Measurements from ENCODE around the gene PPARD. TPM values are rescaled to one million over a fixed set of nuclear protein-coding genes. Genes with fewer than 3 reads are reported as not detected.
"Not testable (repeated sequence)": the region's sequence is repeated elsewhere in the genome, so short reads cannot be mapped to it uniquely, and the experiment has no call there.

Gene PPARD
- total RNA-seq, 1 donor from 2014 or later, result 12.6 TPM

DNA sequence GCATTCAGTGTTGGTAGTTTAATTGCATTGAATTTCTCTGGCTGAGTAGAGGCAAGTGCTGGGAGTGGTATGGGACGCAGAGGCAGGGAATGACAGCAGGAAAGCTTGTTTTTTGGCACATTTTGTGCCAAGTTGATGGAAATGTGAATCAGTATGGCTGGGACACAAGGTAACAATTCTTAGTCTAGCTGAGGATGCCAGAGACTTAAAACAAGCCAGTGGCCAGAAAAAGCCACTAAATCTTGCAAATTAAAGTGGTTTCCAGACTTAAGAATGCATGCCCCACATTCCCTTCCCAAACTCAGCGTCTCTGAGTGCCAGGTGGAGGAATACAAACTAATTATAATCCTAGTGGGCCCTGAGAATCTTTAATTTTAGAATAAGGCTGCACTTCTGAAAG lies 35.9 kb downstream of the PPARD start:
- no peak for DNase-seq (ENCODE audit: extremely low read depth, low read depth, low spot score)

DNA sequence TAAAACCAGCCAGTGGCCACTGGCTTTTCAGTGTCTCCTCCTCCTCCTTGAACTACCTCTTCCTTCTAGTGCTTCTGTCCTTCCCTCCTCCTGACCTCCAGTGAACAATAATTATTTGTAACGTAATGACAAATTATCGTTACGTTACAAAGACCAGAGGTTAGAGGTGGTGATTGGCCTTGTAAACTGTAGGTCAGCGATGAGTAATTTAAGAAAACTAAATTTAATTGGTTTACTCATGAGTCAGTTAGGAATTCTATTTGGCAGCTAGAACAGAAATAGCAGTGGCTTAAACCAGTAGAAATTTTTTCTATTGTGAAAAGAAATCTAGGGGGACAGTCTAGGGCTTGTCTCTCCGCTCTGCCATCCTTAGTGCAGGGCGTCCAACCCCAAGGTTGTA lies 38.8 kb downstream of the PPARD start:
- no peak for DNase-seq (ENCODE audit: extremely low read depth, low read depth, low spot score)

DNA sequence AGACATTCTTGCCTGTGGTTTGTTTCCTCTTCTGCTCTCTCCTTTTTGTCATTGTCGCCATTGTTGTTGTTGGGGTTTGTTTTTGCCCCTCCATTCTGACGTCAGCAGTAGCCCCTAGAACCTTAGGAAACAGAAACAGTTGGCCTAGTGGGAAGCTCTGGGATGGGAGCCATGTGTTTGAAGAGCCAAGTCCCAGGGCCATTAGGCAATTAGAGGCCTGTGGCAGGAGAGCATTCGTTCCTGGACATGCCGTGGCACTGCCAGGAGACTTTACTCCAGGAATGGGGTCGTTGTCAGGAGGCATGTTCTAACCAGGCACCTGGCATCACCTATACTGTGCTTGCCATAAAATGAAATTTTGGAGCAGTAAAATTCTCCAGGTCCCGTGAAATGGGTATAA lies 39.7 kb downstream of the PPARD start:
- no peak for DNase-seq (ENCODE audit: extremely low read depth, low read depth, low spot score)

DNA sequence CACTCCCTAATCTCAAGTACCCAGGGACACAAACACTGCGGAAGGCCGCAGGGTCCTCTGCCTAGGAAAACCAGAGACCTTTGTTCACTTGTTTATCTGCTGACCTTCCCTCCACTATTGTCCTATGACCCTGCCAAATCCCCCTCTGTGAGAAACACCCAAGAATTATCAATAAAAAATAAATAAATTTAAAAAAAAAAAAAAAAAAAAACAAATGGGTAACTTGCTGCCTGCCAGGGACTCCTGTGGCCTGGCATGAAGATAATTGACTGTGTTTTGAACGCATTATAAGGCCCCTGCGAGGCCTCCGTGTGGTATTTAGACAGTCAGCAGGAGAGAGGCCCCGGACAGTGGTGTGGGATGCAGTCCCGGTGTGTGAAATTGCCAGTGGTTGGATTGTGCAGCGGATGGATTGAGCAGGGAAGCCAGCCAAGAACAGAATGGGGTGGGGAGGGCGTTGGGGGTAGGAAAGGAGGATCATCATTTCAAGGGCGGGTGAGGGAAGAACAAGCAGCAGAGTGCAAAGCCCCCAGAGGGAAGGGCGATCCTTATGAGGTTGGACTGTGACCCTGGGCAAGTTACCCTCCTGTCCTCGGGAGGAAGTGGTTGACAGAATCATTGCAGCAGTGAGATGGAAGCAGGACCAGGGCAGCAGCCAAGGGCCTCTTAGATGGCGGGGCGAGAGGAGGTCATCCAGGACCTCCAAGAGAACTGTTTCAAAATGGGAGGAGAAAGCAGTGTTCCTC lies 43.3 kb downstream of the PPARD start:
- DNase-seq (ENCODE audit: extremely low read depth, low read depth, low spot score), result no peak

DNA sequence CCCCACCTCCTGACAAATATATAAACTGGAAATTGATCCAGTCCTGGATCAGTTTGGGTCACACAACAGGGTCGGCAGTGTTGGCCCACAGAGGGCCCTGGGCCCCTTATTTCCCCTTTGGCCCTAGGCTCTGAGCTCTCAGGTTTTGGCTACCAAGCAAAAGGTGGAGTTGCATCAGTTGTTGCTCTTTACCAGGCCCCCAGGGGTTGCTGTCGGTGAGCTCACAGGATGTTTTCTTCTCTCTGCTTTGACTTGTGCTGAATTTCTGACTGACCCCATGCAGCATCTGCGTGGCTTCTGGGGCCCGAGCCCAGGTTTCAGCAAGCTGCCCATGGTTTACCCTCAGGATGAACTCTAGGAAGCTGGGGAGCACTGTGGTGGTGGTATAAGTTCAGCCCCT lies 44.6 kb downstream of the PPARD start:
- no peak for DNase-seq (ENCODE audit: extremely low read depth, low read depth, low spot score)

DNA sequence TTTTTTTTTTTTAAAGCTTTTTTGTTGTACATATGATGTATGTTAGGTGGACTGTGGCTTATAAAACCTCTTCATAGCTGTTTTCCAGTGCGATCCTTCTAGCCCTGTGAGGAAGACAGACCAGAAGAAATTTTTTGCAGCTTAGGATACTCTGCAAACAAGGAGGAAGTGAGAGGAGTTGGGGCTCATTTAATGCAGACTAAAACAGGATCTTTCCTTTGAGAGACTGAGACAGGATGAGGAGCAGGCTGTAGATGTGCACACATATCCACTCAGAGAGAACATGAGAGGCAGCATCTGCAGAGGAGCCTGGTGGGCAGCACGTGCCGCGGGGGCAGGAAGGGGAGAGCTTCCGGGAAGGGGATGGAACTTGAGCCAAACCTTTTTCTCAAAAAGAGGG lies 45.7 kb downstream of the PPARD start:
- DNase-seq (ENCODE audit: extremely low read depth, low read depth, low spot score), result no peak

DNA sequence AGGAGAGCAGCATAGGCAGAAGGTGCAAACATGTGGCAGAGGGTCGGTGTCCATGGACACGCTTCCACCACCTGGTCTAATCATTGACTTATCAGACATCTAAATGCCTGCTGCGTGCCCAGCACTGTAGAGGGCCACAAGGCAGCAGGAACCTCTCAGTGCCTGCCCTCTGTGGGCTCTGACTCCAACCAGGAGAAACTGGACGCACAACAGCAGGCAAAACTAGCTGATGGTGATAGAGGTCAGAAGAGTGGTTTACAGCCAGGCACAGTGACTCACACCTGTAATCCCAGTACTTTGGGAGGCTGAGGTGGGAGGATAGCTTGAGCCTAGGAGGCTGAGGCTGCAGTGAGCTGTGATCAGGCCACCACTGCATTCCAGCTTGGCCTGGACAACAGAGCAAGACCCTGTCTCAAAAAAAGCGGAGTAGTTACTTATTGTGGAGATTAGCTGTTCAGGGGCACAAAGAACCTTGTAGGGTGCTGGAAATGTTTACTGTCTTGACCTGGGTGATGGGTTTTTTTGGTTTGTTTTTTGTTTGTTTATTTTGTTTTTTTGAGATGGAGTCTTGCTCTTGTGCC lies 46.5 kb downstream of the PPARD start:
- DNase-seq (ENCODE audit: extremely low read depth, low read depth, low spot score), result no peak

DNA sequence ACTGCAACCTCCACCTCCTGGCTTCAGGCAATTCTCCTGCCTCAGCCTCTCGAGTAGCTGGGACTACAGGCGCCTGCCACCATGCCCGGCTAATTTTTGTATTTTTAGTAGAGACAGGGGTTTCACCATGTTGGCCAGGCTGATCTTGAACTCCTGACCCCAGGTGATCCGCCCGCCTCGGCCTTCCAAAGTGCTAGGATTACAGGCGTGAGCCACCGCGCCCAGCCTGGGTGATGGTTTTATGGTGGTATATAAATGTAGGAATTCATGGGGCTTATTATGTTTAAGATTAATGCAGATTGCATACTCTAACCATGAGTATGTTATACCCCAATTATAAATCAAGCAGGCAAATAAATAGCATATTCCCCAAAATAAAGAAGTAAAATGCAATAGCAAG lies 47.0 kb downstream of the PPARD start:
- DNase-seq (ENCODE audit: extremely low read depth, low read depth, low spot score), result not testable (repeated sequence)

DNA sequence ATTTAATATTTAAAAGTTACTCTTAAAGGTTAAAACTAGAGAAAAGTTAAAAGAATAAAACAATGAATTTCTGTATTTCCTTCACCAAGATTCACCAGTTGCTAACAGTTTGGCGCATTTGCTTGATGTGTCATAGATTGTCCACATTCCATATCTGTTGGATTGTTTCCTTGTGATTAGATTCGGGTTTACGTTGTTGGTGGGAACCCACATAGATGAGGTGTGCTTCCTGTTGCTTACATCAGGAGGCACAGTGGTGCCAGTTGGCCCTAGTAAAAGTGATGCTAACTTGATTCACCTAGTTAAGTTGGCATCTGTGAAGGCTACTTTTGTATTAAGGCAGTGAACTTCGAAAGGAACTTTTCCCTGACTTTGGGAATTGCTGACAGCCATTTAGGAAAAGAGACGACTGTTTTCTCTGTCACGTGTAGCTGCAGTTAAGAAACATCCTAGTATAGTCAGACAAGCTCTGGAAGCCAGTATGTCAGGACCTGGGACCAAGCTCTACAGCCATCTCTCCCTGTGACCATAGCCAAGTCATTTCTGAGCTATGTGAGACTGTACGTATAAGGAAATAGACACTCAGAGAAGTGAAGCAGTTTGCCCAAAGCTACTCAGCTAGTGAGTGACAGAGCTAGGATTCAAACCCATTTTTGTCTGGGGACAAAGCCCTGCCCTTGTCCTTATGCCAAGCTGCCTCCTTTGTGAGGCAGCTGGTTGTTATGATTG lies 49.0 kb downstream of the PPARD start:
- peak; percentile 87 for DNase-seq (ENCODE audit: extremely low read depth, low read depth, low spot score)

DNA sequence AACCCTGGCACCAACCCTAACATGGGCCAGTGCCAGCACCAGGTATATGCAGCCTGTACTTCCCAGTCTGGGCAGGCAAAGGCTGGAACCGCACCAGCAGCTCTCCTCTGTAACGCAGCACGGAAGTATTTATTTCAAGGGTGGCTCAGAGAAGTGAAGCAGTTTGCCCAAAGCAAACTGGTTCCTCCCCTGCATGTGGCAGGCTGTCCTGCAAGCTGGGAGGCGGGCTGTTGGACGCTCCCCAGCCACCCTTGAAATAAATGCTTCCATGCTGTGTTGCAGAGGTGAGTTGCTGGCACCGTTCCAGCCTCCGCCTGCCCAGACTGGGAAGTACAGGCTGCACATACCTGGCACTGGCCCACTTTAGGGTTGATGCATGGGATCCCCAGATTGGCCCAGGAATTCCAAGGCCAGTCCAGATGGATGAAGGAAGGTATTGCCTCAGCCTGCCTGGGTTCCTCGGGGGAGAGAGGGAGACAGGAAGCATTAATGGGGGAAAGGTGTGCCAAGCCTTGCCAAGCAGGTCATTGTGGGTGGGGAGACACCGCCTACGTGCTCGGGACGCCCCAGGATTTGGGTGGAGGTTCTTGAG lies 49.8 kb downstream of the PPARD start:
- no peak for DNase-seq (ENCODE audit: extremely low read depth, low read depth, low spot score)

DNA sequence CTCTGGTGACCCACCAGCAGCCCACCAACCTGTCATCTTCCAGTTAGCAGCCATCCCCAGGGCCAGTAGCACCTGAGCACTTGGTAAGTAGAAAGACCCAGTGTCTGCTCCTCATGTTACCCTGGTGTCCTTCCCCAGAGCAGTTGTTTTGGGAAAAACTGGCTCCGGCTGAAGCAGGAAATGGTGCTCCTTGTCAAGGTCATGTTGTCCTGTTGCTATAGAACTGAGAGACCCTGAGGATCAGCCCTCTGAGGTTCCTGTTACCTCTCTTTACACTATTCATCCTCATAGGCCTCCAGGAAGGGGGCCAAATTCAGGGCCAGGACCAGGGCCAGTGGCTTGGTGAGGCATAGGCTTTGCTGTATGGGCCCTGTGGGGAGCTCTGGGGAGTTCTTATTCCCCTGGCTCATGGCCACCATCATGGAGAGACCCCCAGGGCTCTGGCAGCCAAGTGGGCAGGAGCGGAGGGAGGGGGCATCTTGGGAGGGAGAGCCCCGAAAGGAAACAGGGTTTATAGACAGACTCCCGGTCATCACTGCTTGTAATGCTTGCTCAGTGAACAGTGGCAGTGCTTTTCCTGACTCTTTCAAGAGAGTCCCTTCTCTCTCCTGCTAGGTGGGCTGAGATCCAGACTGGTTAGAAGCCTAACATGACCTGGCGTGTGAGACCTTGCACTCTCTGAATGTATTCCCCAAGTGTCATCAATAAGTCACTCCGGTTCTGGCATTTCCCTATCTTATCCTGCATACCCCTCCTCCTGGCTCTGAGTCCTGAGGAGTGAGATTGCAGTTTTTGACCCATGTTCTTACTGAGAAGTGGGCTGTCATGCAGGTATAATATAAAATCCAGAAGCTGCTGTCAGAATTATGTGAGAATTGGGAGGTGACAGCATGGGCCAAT lies 50.7 kb downstream of the PPARD start:
- no peak for DNase-seq (ENCODE audit: extremely low read depth, low read depth, low spot score)

DNA sequence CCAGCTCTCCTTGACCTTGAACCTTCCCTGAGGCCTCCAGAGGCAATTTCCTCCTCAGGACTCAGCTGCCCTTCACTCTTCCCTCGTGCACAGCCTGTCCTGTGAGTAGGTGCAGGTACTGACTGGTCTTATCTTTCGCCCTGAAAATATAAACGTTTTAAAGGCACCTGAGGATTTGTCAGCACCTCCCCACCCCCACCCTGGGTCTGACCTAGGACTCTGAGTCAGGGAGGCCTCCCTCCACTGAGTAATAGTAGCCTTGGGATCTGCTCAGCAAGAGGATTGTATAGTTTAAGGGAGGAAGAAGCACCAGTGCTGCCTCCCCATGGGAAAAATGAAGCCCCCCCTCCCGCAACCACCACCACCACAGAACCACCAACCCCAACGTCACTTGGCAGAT lies 54.6 kb downstream of the PPARD start:
- no peak for DNase-seq (ENCODE audit: extremely low read depth, low read depth, low spot score)

DNA sequence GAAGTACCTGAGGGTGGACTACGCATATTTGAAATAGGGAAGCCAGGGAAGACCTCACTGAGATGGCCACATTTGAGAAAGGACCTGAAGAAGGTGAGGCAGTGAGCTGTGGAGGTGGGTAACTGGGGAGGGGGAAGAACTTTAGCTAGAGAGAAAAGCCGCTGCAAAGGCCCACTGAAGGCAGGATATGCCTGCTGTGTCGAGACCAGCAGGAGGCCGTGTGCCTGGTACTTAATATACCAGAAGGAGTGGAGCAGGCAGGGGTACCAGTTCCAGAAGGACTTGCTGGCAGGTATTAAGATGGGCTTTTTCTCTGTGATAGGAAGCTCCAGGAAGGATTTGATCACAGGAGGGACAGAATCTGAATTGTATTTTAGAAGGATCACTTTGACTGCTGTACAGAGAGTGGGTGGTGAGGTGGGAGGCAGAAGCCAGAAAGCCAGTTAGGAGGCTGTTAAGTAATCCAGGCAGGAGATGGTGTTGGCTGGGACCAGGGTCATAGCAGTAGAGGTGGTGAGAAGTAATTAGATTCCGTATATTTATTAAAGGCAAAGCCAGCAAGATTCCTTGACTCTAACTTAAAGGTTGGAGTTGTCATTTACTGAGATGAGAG lies 55.6 kb downstream of the PPARD start:
- DNase-seq (ENCODE audit: extremely low read depth, low read depth, low spot score), result no peak

DNA sequence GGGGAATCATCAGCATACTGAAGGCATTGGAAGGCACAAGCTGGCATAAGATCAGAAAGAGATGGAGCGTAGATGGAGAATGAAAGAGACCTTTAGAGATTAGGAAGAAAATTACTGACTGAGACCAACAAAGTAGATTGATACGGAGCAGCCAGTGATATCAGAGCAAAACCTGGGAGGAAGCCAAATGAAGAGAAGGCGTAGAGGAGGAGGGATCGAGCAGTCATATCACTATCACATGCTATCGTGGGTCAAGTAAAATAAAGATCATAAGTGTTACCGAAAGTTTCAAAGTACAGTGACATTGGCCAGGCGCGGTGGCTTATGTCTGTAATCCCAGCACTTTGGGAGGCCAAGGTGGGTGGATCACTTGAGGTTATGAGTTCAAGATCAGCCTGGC lies 56.2 kb downstream of the PPARD start:
- DNase-seq (ENCODE audit: extremely low read depth, low read depth, low spot score), result no peak

DNA sequence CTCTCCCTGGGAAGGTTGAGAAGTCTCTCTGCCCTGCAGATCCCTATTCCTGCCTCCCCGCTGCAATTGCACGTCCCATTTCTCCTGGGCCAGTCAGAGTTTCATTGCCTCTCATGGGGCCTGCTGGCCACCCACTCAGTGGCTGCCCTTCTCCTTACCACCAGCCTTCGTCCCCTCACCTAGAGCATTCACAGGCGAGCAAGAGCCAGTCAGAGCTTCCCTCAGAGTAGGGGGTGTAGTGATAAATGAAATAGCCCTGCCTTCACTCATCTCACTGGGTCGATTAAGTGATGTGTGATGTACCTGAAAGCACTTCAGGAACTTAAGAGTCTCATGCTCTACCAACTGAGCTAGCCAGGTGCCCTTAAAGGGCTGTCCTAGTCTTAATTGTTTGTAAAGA lies 57.8 kb downstream of the PPARD start:
- DNase-seq (ENCODE audit: extremely low read depth, low read depth, low spot score), result no peak

DNA sequence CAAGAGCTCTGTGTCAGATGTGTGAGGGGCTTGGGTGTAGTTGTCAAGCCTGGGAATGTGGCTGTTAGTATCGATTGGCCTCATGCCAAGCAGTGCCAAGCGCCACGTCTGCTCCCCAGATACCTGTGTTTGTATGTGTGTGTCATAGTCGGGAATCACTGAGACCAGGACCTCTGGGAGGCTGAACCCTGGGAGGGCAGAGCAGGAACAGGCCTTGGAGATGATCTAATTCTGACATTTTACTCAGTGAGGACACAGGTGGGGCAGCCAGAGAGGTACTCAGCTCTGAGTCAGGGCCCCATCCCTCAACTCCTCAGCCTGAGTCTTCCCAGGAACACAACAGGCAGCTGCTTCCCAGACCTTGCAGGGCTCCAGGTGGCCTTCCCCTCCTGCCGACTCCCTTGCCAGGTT lies 58.5 kb downstream of the PPARD start:
- no peak for DNase-seq (ENCODE audit: extremely low read depth, low read depth, low spot score)

DNA sequence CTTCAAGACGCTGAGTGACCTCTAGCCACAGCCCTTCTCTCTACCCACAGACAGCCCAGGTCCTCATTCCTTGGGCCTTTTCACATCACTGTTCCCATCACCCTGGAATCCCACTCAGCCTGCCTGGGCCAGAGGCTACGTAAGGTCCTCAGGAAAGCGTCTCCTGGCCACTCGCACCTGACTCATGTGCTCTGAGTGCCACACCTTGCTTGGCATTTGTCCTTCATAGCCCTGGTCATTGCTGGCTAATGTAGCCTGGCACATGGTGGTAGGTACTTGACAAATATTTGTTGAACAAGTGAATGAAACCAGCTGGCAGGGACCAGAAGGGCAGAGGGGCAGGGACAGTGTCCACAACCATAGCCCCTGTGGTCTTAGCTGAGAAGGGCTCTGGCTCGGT lies 59.2 kb downstream of the PPARD start:
- DNase-seq (ENCODE audit: extremely low read depth, low read depth, low spot score), result no peak

DNA sequence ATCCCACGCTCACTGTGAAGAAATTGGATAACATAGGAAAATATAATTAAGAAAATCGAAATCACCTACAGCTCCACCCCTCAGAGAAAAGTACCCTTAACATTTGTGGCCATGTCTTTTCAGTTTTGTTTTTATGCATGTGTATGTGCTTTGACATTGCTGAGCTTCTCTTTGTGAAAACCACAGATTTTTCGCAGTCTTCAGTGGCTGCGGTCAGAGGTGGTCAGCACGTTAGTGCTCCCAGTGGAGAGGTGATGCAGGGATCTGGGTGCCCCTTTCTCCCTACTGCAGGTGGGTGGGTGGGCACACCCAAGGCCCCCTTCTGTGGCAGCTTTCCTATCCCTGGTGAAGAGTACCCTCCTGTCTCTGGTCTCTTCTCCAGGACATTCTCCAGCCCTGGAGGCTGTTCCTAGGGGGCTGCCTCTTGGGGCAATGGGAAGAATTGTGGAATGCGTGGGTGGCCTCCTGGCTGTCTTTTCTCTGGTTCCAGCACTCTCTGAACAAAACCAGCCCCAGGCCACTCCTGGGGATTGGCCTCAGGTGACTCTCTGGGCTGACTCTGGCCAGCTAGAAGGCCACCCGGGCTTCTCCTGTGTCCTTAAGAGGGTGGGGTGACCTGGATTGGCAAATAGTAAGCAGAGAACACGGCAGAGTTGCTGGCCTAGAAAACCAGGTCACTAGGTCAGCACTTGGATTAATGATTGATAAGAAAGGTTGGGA lies 59.9 kb downstream of the PPARD start:
- no peak for DNase-seq (ENCODE audit: extremely low read depth, low read depth, low spot score)

DNA sequence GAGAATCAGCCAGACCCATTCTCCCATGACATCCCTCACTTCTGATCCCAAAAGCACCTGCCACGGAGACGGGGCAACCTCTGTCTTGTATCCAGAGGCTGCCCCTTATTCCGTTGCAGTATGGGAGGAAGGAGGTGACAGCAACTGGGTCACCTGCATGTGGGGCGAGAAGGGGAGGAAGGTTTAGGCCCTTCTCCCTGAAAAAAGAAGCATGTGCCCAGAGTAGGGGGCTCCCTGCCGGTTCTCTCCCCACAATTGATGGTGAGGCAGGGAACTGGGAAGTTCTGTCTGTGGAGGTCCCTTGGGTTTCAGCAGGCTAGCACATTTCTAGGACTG lies 60.5 kb downstream of the PPARD start:
- DNase-seq (ENCODE audit: extremely low read depth, low read depth, low spot score), result no peak

Data from glomerular endothelial cell (primary cell).